Measurements from ENCODE around the gene SLC35C1. TPM values are rescaled to one million over a fixed set of nuclear protein-coding genes. Genes with fewer than 3 reads are reported as not detected.

Gene SLC35C1
- total RNA-seq, 2 experiments from 2014 or later: 9.6 to 9.8 TPM

GRCh38 chr11:45850446-45850845 lies 45.5 kb downstream of the SLC35C1 start:
- ATAC-seq (no peak), DNase-seq (no peak)
- peaks cover 44% of the 10 kb centered on the region for H3K4me1 Mint-ChIP-seq
- no peaks in the 10 kb centered on the region for H3K27me3 Mint-ChIP-seq
- intact Hi-C loops (cut with DNase I, micrococcal nuclease): no loop called here
- H3K27ac Mint-ChIP-seq: no peak overlapping the region
- no peaks in the 10 kb centered on the region for H3K9me3 Mint-ChIP-seq (ENCODE audit: low read depth)
- ChIA-PET POLR2A (no interaction called here), CTCF (interaction anchor here (0.9 to 1.0 kb wide), 2 partner anchors 8 to 555 kb away, joined by 3 read pairs; no protein-coding TSS in a partner anchor)
- H3K36me3 Mint-ChIP-seq (ENCODE audit: low read depth): no peaks in the 10 kb centered on the region
- no peak overlapping the region for H3K4me3 Mint-ChIP-seq

GRCh38 chr11:45851228-45851627 lies 46.3 kb downstream of the SLC35C1 start:
- Mint-ChIP-seq H3K4me3 (no peak overlapping the region), H3K27me3 (no peaks in the 10 kb centered on the region), H3K27ac (no peak overlapping the region), H3K36me3 (ENCODE audit: low read depth) (no peaks in the 10 kb centered on the region), H3K9me3 (ENCODE audit: low read depth) (no peaks in the 10 kb centered on the region), H3K4me1 (peaks cover 42% of the 10 kb centered on the region)
- DNase-seq (no peak), ATAC-seq (no peak)
- ChIA-PET POLR2A (no interaction called here), CTCF (interaction anchor here (1.0 kb wide), 1 partner anchor 9 kb away, joined by 3 read pairs; no protein-coding TSS in a partner anchor)
- intact Hi-C loops (cut with DNase I, micrococcal nuclease): no loop called here

DNA sequence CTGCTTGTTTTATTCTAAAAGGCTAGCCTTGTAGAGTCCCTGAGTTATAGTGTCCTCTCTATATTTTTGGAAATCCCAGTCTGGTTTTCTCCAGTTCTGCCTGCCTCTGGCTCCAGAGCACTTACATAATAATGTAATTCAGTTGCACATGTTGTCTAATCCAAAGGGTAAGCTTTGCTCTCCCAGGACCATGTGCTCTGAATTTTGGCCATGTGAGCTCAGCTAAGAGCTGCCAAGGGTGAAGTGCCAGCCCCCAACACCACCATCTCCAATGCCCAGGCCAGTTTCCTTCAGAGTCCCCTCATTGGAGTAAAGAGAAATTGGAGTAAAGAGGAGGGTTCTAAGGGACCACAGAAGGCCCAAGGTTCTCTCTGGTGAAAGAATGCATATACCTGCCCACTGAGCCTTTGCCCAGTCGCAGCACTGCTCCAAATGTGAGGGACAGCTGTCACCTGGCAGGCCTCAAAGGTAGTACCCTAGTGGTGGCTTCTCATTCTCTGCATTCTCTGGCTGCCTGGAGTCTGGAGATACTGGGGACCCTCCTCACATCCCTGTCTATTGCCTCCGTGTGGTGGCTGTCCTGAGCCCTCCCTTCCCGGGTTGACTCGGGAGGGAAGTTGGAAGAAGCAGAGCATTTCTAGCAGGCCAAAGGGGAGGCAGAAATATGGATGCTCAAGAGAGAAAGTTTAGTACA lies 47.2 kb downstream of the SLC35C1 start:
- ChIA-PET POLR2A (no interaction called here), CTCF (no interaction called here)
- no peak for DNase-seq
- intact Hi-C loops (cut with DNase I, micrococcal nuclease): no loop called here
- Mint-ChIP-seq H3K27me3 (no peaks in the 10 kb centered on the region), H3K4me3 (no peak overlapping the region), H3K4me1 (peaks cover 35% of the 10 kb centered on the region), H3K9me3 (ENCODE audit: low read depth) (no peaks in the 10 kb centered on the region), H3K27ac (no peak overlapping the region), H3K36me3 (ENCODE audit: low read depth) (peaks cover 2% of the 10 kb centered on the region)
- no peak for ATAC-seq

GRCh38 chr11:45852712-45853101 lies 47.8 kb downstream of the SLC35C1 start:
- H3K4me1 Mint-ChIP-seq: peaks cover 35% of the 10 kb centered on the region
- ChIA-PET POLR2A (no interaction called here), CTCF (no interaction called here)
- H3K27ac Mint-ChIP-seq: no peak overlapping the region
- H3K36me3 Mint-ChIP-seq (ENCODE audit: low read depth): peaks cover 2% of the 10 kb centered on the region
- DNase-seq (no peak), ATAC-seq (no peak)
- no peaks in the 10 kb centered on the region for H3K27me3 Mint-ChIP-seq
- intact Hi-C loops (cut with DNase I, micrococcal nuclease): no loop called here
- H3K9me3 Mint-ChIP-seq (ENCODE audit: low read depth): no peaks in the 10 kb centered on the region
- no peak overlapping the region for H3K4me3 Mint-ChIP-seq

GRCh38 chr11:45853332-45854219 lies 48.6 kb downstream of the SLC35C1 start:
- ChIA-PET CTCF (interaction anchor here (0.6 kb wide), 1 partner anchor 115 kb away, joined by 3 read pairs; no protein-coding TSS in a partner anchor), POLR2A (no interaction called here)
- peaks cover 30% of the 10 kb centered on the region for H3K4me1 Mint-ChIP-seq
- no peak for DNase-seq
- intact Hi-C loops (cut with DNase I, micrococcal nuclease): no loop called here
- no peak overlapping the region for H3K4me3 Mint-ChIP-seq
- H3K36me3 Mint-ChIP-seq (ENCODE audit: low read depth): peaks cover 2% of the 10 kb centered on the region
- no peak overlapping the region for H3K27ac Mint-ChIP-seq
- H3K27me3 Mint-ChIP-seq: no peaks in the 10 kb centered on the region
- H3K9me3 Mint-ChIP-seq (ENCODE audit: low read depth): no peaks in the 10 kb centered on the region
- no peak for ATAC-seq

DNA sequence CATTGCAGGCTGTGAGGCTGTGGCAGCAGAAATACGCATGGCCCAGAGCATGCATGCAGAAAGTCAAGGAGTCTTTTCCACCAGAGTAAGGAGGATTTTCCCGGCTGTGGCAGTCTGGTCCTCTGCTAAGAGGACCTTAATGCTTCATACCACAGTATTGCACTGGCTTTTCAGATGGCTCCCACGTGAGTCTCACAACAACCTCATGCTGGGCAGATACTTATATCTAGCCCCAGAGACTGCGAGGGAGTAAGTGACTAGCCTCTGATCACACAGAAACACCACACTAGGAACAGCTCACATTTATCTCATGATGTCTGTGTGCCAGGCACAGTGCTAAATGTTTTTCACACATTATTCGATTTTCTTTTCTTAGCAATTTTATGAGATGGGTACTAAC lies 50.4 kb downstream of the SLC35C1 start:
- H3K9me3 Mint-ChIP-seq (ENCODE audit: low read depth): no peaks in the 10 kb centered on the region
- H3K27me3 Mint-ChIP-seq: no peaks in the 10 kb centered on the region
- DNase-seq (no peak), ATAC-seq (no peak)
- intact Hi-C loops (cut with DNase I, micrococcal nuclease): no loop called here
- H3K4me1 Mint-ChIP-seq: peaks cover 16% of the 10 kb centered on the region
- POLR2A ChIA-PET: no interaction called here
- H3K4me3 Mint-ChIP-seq: no peak overlapping the region
- H3K36me3 Mint-ChIP-seq (ENCODE audit: low read depth): peaks cover 4% of the 10 kb centered on the region
- CTCF ChIA-PET: interaction anchor here (0.7 to 1.1 kb wide), 4 partner anchors 13 to 75 kb away, joined by 3 to 5 read pairs (median 3); no protein-coding TSS in a partner anchor
- no peak overlapping the region for H3K27ac Mint-ChIP-seq

GRCh38 chr11:45856044-45856468 lies 51.1 kb downstream of the SLC35C1 start:
- ATAC-seq (no peak), DNase-seq (no peak)
- ChIA-PET POLR2A (no interaction called here), CTCF (interaction anchor here (1.0 to 2.2 kb wide), 2 partner anchors 74 to 84 kb away, joined by 3 to 6 read pairs; no protein-coding TSS in a partner anchor)
- Mint-ChIP-seq H3K27ac (no peak overlapping the region), H3K4me1 (peaks cover 10% of the 10 kb centered on the region), H3K9me3 (ENCODE audit: low read depth) (no peaks in the 10 kb centered on the region), H3K27me3 (no peaks in the 10 kb centered on the region), H3K4me3 (no peak overlapping the region), H3K36me3 (ENCODE audit: low read depth) (peaks cover 6% of the 10 kb centered on the region)
- intact Hi-C loops (cut with DNase I, micrococcal nuclease): no loop called here

DNA sequence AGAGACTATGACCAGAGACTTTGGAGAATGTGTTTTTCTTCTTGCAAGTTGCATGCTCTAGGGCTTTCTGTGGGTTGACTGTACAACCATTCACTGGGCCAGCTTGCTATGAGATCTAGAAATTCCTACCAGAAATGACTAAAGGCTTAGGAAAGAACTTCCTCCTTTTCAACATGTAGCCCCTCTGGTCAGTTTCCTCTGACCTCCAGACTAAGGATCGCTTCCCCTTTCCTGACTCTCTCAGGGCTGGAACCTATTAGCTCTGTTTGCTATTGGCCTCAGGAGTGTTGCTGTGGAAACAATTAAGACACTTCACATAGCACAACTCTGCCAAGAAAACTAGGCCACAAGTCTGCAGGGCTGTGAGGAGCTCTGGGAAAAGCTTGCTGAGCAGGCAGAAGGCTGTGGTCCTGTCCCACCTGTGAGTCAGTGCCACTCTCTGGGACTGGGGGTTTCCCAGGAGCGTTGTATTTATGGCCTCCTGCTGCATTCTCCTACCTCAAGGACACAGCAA lies 53.1 kb downstream of the SLC35C1 start:
- no peak for DNase-seq
- ChIA-PET POLR2A (interaction anchor here (0.7 kb wide), 1 partner anchor 11 kb away, joined by 5 read pairs; no protein-coding TSS in a partner anchor), CTCF (interaction anchor here (1.3 to 2.2 kb wide), 2 partner anchors 11 to 86 kb away, joined by 3 to 6 read pairs; partner anchors contain the start of gene CRY2)
- peaks cover 16% of the 10 kb centered on the region for H3K36me3 Mint-ChIP-seq (ENCODE audit: low read depth)
- intact Hi-C loops (cut with DNase I, micrococcal nuclease): no loop called here
- no peak overlapping the region for H3K4me3 Mint-ChIP-seq
- no peak overlapping the region for H3K27ac Mint-ChIP-seq
- no peak for ATAC-seq
- no peaks in the 10 kb centered on the region for H3K4me1 Mint-ChIP-seq
- no peaks in the 10 kb centered on the region for H3K27me3 Mint-ChIP-seq
- H3K9me3 Mint-ChIP-seq (ENCODE audit: low read depth): no peaks in the 10 kb centered on the region

DNA sequence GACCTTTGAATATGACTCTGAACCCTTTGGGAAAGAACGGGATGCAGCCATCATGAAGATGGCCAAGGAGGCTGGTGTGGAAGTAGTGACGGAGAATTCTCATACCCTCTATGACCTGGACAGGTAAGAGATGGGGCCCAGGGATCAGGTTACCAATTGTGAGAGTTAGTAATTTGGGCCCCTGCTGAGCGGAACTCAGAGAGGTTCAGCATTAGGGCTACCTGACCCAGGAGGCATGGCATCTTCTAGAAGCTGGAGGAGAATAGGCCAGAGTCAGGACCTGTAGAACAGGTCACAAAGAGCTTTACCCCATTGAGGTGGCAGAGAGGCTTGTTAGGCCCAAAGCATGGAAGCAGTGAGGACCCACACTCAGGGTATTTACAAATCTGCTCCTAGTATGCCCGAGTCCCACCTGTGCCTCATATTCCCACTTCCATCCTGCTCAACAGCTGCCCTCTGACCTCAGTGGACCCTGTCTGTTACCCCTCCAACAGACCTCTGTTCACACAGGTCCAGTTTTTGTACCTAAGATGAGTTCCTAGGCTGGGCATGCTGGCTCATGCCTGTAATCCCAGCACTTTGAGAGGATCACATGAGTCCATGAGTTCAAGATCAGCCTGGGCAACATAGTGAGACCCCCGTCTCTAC lies 53.9 kb downstream of the SLC35C1 start:
- intact Hi-C loops (cut with DNase I, micrococcal nuclease): no loop called here
- H3K4me3 Mint-ChIP-seq: no peak overlapping the region
- ATAC-seq (no peak), DNase-seq (no peak)
- H3K4me1 Mint-ChIP-seq: no peaks in the 10 kb centered on the region
- no peaks in the 10 kb centered on the region for H3K9me3 Mint-ChIP-seq (ENCODE audit: low read depth)
- peaks cover 19% of the 10 kb centered on the region for H3K36me3 Mint-ChIP-seq (ENCODE audit: low read depth)
- ChIA-PET CTCF (interaction anchor here (0.6 to 1.3 kb wide), 2 partner anchors 12 to 73 kb away, joined by 3 read pairs; partner anchors contain the start of gene CRY2), POLR2A (no interaction called here)
- H3K27me3 Mint-ChIP-seq: no peaks in the 10 kb centered on the region
- no peak overlapping the region for H3K27ac Mint-ChIP-seq

DNA sequence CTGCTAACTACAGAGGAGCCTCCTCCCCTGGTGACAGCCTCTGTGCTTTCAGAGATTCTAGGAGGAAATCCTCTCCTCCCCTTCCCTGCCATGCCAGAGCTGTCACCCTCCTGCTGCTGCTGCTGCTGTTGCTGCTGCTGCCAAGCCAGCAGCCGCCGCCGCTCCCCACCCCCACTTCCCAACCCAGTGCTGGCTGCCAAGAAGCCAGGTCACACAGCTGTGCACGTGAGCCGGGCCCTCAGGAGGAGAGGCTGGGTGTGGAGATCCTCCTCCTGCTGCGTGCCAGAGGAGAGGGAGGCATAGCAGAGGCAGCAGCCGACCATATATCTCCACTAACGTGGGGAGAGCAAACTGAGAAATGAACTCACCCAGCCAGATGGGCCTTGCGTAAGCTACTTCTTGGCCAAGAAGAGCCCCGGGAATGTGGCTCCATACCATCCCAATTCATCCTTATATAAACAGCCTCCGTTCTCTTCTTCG lies 54.8 kb downstream of the SLC35C1 start:
- Mint-ChIP-seq H3K27ac (no peak overlapping the region), H3K27me3 (no peaks in the 10 kb centered on the region), H3K9me3 (ENCODE audit: low read depth) (no peaks in the 10 kb centered on the region), H3K4me1 (no peaks in the 10 kb centered on the region), H3K4me3 (no peak overlapping the region), H3K36me3 (ENCODE audit: low read depth) (peaks cover 19% of the 10 kb centered on the region)
- ChIA-PET POLR2A (no interaction called here), CTCF (interaction anchor here (1.1 kb wide), 1 partner anchor 13 kb away, joined by 4 read pairs; no protein-coding TSS in a partner anchor)
- DNase-seq: no peak
- intact Hi-C loops (cut with DNase I, micrococcal nuclease): no loop called here
- no peak for ATAC-seq

DNA sequence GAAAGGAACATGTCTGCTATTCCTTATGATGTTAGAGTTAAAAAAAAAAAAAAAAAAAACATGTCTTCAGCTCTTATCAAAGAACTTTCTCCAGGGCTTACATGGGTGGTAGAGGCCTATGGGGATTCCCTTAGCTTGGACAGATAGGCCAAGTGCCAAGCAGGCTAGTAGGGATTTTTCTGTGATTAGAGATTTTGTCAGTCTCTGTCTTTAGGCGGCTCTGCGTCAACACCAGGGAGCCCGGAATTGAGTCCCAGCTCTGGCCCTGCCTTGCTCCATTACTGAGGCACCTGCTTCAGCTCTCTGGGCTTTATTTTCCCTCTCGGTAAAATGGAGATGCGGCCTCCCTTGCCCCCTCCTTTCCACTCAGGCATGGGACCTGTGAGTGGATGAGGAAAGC lies 55.4 kb downstream of the SLC35C1 start:
- no peaks in the 10 kb centered on the region for H3K27me3 Mint-ChIP-seq
- intact Hi-C loops (cut with DNase I, micrococcal nuclease): no loop called here
- no peak for DNase-seq
- ATAC-seq: no peak
- no peak overlapping the region for H3K27ac Mint-ChIP-seq
- peaks cover 20% of the 10 kb centered on the region for H3K36me3 Mint-ChIP-seq (ENCODE audit: low read depth)
- no peak overlapping the region for H3K4me3 Mint-ChIP-seq
- ChIA-PET CTCF (interaction anchor here (1.1 kb wide), 1 partner anchor 12 kb away, joined by 4 read pairs; no protein-coding TSS in a partner anchor), POLR2A (interaction anchor here (0.5 kb wide), 1 partner anchor 370 kb away, joined by 9 read pairs; no protein-coding TSS in a partner anchor)
- H3K9me3 Mint-ChIP-seq (ENCODE audit: low read depth): no peaks in the 10 kb centered on the region
- no peaks in the 10 kb centered on the region for H3K4me1 Mint-ChIP-seq
